GM12864 (cell line): ENCODE measurements around the gene RUVBL2.
A peak's percentile ranks its signal among the peaks of the same experiment; 100 is the strongest.

Experiments
- DNase-seq: peaks from one replicate; pipeline ENCODE4 v3.0.0-alpha.2; 2011; ENCODE audit warnings: low read depth
- H3K4me3 ChIP-seq: 2 replicates; pipeline ENCODE4 v1.5.1; 2011; ENCODE audit warnings: mild to moderate bottlenecking, low read depth, low read length, control low read depth
- CTCF ChIP-seq: IDR thresholded peaks from 2 replicates; pipeline ENCODE4 v1.5.1; 2011; ENCODE audit warnings: low read depth, mild to moderate bottlenecking, moderate library complexity, low read length, control low read depth, inconsistent platforms; ENCODE audit errors: missing control alignments

Gene RUVBL2

GRCh38 chr19:48997972-48998371 lies 4.3 kb downstream of the RUVBL2 start:
- no peak overlapping the region for H3K4me3 ChIP-seq
- peak; percentile 64 for TF ChIP-seq CTCF
- DNase-seq = no peak

- TF ChIP-seq CTCF = peak; percentile 91
- no peak for DNase-seq
Observed at GRCh38 chr19:48999481-49000325, 6.0 kb downstream of the RUVBL2 start.

GRCh38 chr19:49004133-49004532 lies 10.4 kb downstream of the RUVBL2 start:
- DNase-seq = no peak
- H3K4me3 ChIP-seq = no peak overlapping the region
- TF ChIP-seq CTCF = no peak

More at GRCh38 chr19:48999481-49000325, 6.0 kb downstream of the RUVBL2 start:
- no peak overlapping the region for H3K4me3 ChIP-seq

- TF ChIP-seq CTCF = no peak
- DNase-seq = no peak
- H3K4me3 ChIP-seq = no peak overlapping the region
Observed at GRCh38 chr19:49004964-49005614, 11.4 kb downstream of the RUVBL2 start.

- DNase-seq = no peak
- no peak overlapping the region for H3K4me3 ChIP-seq
- no peak for TF ChIP-seq CTCF
Observed at GRCh38 chr19:49006905-49007304, 13.2 kb downstream of the RUVBL2 start.

- DNase-seq = no peak
- no peak for TF ChIP-seq CTCF
- H3K4me3 ChIP-seq = no peak overlapping the region
Observed at GRCh38 chr19:49009828-49010227, 16.1 kb downstream of the RUVBL2 start.
